LHCN-M2 (cell line): Measurements from ENCODE around the gene SLC23A2. TPM values are rescaled to one million over a fixed set of nuclear protein-coding genes. Genes with fewer than 3 reads are reported as not detected.
"Not testable (repeated sequence)": the region's sequence is repeated elsewhere in the genome, so short reads cannot be mapped to it uniquely, and the experiment has no call there.

Source experiments
- DNase-seq: peaks from one replicate; pipeline ENCODE4 v3.0.0-alpha.2; 2012; ENCODE audit warnings: low read depth
- total RNA-seq: library from RNA; depleted of rRNA; stranded (reverse); fragments of >200 nt; gene quantifications from 2 replicates; pipeline ENCODE4 v1.2.3, GENCODE V29; 2014

SLC23A2 gene
- total RNA-seq, 1 experiment from 2014 or later, result 14.6 TPM

DNA sequence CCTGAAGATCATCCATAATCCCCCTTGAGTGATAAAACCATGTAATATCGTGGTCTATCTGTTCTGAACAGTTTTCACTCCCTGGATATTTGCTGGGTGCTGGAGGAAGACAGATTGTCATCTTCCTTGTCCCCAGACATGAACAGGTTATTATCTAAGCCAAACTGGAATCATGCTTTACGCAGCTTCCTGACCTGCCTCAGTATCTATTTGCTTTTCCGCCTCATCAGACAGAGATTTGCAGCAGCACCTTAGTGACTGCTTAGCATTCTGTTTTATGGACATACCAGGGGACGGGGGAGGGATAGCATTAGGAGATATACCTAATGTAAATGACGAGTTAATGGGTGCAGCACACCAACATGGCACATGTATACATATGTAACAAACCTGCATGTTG, 124.6 kb downstream of the SLC23A2 start:
- no peak for DNase-seq

DNA sequence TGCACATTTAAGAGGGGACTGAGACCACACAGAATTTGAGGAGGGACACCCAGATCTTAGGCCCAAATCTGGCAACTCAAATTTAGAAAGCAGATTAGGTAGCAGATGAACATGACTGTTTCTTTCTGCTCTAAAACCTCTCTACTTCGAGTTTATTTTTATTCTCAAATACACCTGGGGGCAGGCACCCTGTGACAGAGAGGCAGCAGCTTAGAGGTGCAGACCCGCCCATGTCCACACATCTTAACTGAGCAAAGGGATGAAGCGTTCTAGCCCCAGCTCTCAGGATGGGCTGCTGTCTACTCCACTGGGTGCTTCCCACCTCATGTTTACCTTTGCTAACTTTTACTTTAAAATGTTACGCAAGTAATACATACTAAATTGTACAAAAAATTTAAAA, 125.0 kb downstream of the SLC23A2 start:
- DNase-seq, result no peak

DNA sequence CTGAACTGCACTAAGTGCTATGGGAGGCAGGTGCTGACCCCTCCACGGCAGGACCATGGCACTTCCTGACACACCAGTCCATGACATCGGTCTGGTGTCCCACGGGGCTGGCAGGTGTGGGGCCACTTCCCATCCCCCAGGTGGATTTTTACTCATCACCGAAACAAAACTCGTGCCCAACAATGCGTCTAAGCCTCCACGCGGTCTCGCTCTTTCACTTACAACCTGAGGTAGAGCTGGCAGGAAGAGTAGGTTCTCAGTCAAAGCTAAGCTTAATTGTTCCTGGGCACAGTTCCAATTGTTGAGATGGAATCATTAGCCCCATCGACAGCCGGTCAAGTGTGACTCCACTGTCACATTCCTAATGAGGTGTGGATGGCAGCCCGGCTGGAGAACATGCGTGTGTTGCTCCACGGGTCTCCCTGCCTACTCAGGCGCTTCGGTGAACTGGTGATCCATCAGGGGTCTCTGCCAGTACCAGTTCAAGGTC, 125.7 kb downstream of the SLC23A2 start:
- no peak for DNase-seq

DNA sequence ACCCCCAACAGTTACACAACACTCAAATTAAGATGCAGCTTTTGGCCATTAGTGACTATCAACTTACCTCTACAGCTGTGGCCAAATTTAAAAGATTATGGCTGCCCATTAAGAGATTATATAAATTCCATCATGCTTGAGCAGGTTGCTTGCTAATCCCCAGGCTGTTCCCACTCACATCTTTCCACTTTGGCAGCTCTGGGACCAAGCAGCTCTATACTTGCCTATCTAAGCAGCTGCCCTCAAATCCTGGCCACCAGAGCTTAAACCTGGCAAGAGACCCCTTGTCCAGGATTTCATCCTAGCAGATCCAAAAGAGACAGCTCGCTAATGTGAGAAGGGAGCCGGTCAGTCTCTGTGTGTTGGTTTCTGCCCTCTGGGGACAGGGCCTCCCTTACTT, 127.9 kb downstream of the SLC23A2 start:
- no peak for DNase-seq

DNA sequence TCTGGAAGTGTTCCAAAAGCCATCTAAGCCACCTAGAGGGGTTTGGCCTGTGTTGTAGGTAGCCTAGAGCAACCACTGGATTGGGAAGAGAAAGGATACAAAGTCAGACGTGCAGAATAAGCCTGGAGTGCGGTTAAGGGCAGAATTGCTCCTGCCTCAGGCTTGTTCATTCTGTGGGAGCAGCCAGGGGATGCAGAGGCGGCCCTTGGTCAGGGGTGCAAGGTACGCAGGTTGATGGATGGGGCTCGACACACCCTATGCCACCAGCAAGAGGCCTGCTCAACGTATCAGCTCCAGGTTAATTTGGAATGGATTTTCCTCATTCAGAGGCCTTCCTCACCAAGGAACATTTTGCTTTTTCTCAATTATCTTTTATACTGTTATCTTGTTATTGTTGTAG, 129.8 kb downstream of the SLC23A2 start:
- no peak for DNase-seq

DNA sequence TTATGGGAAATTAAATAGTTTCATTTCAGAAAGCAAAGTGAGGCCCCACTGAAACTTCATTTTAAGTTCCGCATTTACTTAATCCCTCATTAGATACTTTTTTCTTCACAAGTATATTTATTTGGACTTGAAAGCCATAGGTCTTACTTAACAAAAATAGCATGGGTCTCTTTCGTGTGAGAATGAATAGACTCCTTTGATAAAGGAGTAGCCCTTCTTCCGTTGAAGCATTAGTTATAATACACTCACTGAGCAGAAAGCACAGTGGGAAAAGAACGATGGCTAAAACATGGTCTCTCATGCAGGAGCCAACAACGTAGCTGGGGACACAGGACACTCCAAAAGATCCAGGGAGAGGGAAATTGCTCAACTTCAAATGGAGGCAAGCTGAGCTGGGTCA, 130.4 kb downstream of the SLC23A2 start:
- DNase-seq, result no peak

DNA sequence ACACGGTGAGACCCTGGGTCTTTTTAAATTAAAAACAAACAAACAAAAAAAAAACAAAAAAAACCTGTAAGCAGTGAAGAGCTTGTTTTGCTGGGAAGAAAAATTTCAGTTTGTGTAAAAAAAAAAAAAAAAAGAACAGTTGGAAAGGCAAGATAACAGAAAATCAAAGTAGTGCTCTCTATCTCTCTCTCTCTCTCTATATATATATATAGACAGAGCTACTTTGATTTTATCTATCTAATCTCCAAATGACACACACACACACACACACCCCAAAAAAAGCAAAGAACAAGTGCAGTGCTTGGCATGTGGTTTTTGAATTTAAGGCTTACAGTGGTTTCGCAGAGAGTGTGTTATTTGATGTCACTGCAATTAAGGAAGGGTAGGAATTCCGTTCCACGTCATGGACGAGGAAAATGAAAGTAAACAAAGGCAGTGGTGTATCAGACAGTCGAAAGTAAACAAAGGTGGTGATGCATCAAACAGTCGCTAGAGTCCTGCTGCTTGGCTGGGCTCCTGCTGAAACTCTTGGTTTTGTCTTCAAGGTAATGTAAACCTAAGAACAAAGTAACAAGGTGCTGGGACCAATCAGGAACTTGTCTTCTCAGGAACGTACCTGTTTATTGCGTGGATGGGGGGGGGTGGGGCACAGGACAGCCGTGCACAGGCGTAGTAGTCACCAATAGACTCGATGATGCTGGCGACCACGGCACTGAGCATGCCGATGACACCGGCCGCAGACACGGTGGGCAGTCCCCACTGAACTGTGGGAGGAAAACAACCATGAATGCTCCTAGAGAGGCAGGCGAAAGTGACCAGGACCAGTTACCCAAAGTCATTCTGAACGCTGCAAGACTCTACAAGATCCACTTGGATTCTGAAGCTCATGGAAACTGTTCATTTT, 131.8 kb downstream of the SLC23A2 start:
- DNase-seq, result no peak

DNA sequence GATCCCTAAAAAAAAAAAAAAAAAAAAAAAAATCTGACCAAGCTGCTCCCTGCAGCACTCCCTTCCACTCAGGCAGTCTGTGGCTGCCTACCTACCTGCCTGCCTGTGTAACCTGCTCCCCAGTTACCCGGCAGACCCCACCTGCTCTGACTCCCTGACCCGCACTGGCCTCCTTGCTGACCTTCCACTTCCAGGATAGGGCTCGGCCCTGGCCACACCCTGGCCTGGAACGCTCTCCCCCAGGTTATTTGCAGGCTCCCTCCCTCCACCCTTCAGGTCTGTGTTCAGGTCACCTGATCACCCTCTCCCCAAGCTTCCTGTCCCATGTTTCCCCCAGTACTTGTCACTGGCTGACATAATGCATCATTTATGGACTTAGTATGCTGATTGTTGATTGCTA, 134.3 kb downstream of the SLC23A2 start:
- DNase-seq, result no peak

DNA sequence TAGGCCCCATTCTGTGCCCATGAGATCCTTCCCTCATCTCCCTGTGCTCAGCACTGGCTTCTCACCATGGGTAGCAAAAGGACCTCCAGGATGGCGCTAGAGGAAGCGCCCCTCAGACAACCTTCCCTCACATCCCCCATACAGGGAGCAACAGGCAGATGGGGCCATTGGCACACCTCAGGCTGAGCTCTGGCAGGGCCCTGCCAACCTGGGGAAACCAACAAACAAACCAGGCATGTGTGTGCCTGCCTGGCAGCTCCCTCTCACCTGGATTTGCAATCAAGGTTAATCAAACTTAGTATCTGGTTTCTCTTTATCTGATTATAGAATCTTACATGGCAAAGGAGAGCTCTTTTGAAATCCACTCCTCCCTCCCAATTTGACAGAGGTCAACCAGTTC, 134.9 kb downstream of the SLC23A2 start:
- no peak for DNase-seq

DNA sequence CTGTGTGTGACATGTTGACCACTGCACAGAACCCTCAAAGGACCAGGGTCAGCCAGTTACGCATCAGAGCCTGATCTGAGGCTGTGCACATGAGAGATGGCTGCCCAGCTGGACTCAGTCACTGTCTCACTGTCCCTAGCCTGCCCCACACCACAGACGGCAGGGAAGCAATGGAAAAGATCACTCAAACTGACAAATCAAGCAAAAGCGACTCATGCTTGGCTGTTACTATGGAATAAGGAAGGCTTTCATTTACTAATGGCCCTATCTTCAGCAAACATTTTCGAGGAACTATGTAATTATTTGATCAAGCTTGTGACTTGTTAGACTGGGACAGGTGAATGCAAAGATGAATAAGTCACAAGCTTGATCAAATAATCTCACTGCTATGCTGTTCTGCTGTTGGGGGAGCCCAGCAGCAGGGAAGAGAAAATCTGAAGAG, 137.0 kb downstream of the SLC23A2 start:
- no peak for DNase-seq

DNA sequence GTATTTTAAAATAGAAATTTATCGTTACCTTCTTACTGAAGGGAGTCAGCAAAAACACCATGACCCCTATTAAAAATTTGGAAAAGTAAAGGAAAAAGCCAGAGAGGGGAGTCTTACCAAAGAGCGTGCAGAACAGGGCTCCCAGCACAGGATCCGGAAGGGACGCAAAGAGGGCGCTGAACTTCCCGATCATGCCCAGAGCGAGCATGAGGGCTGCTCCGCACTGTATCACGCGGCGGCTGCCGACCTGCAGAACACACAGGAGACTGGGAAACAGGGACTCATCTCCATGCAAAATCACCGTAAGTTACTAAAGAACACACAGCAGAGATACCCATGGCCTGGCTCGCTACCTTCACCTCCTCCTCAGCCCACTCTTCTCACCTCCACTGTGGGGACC, 138.6 kb downstream of the SLC23A2 start:
- no peak for DNase-seq

DNA sequence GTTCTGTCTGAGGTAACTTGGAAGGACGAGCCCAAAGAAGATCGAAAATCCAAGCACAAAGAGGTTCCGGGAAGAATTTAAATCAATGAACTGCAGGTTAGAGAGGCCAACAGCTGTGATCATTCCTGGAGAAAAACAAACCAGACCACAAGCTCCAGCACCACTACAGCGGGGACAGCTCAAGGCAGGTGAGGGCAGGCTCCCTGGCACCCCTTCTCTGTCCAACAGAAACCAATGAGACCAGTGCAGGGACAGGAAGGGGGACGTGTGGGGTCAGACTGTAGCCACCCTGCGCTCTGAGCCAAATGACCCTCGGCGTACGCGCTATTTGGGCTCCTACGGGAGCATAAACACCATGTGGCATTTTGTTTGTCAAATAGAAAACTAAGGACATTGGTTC, 139.3 kb downstream of the SLC23A2 start:
- no peak for DNase-seq

DNA sequence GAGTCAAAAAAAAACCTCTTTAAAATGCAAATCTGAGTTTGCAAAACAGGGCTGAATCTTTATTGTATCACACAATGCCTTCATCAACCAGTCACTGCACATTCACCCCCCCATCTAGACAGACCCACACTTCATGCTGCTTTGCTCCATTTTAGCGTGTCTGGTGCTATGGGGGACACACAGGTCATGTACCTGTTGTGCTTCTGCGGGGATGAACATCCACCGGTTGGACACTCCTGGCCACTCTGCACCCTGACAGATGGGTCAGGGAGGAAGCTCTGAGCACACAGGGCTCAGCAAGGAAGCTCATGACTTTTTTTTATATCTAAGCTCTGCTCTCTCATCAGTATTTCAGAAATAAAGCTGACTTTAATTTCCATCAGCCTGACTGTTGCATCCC, 143.3 kb downstream of the SLC23A2 start:
- no peak for DNase-seq

DNA sequence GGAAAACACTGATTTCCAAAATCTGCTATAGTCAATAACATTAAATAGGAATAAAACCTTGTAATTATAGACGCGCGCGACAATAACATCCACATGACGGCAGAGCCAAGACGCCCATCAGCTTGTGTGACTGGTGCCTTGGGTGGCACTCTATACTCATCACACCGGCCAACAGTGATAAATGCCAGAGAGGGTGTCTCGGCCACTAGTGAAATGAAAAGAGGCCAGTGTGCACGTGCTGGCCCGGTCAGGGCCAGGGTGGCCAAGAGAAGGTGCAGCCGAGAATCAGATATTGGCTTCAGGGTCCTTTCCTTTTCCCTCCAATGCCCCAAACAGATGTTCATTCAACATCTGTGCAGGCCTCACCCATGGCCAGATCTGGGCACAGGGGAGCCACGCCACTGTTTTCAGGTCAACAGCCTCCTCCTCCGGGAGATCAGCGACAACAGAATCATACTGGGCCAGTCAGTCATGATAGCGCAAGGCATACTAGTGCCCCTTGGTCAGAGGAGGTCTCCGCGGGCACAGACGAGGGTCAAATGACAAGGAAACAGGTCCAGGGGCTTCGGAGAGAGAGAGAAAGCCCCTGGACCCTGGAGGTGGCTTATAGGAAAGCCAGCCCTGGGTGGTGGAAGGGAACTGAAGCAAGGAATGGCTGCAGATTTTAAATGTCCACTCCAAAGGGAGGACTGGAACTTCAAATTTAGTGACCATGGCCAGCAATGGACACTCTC, 145.1 kb downstream of the SLC23A2 start:
- DNase-seq, result no peak

DNA sequence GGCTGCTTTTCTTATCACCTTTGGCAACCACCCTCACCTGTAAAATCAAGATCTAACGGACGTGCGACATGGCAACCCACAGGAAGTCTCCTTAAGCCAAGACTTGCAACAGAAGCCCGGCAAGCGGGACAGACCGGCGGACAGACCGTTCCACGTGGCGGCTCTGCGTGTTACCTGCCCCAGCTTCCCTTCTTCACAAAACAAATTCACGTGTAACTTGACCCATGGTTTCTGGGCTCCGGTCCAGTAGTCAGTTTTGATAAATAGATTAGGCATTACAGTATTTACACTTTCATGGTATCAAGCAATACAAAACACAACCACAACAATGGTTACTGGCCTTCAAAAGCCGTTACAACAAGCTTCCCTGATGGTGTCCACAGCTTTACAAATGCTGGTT, 145.8 kb downstream of the SLC23A2 start:
- DNase-seq, result no peak

DNA sequence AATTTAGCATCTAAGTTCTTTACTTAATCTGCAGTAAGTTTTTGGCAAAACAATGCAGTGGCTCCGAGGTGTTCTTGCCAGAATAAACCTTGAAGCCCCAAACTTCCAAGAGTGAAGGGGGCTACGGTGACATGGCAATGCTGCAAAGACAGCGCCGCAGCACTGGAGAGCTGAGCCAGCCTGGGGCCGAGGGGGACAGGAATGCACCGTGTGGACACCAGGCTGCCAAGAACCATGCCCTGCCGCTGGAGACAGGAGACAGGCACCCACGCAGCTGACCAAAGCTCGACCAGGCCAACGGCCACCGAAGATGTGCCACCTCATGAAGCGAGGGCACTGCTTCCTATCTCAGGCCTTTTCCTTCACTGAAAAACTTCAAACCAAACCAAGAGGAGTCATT, 146.2 kb downstream of the SLC23A2 start:
- no peak for DNase-seq

DNA sequence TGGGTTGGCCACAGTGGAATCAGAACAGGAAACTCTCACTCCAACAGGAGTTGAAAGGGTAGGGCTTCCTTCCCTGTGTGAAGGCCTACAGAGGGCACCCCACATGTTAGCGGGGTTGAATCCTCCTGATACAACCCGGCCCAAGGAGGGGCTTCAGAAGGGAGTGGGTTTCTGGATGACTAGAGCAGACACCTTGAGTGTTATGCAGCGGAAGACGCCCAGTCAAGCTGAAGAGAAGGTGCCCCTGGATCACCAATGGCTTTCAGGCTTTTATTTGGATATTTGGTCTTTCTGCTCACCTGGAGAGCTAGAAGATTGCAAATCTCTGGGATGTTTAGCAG, 146.8 kb downstream of the SLC23A2 start:
- no peak for DNase-seq

DNA sequence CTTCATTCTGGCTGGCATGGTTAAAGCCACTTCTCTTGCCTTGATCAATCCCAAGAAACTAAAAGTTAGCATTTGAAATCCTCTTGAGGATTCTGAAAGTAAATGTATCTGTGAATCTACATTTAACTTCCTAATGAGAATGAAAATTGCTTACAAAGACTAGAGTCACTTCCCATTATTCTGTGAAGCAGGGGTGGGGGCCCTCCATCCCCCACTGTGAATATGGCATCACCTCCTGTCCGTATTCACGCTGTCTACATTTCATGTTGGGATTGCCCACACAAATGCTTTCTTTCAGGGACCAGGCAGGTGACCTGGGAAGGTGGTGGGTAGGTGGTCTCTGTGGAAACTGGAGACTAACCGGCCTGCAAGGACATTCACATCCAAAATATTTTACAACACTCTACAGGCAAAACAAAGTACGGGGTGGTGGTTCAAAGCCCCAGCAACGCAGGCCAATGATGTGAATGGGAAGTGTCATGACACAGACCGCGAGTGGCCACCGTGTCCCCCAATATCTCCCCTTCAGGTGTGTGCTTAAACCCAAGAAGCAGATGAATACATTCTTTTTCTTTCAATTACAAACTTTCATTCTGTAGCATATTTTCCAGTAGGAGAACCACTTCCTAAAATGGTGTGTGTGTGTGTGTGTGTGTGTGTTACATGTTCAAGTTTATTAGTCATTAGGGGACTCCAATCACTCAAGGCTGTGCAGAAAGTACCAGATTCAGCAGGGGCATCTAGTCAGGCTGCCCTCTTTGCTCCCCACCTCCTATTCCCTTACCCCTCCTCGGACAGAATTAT, 147.4 kb downstream of the SLC23A2 start:
- no peak for DNase-seq

DNA sequence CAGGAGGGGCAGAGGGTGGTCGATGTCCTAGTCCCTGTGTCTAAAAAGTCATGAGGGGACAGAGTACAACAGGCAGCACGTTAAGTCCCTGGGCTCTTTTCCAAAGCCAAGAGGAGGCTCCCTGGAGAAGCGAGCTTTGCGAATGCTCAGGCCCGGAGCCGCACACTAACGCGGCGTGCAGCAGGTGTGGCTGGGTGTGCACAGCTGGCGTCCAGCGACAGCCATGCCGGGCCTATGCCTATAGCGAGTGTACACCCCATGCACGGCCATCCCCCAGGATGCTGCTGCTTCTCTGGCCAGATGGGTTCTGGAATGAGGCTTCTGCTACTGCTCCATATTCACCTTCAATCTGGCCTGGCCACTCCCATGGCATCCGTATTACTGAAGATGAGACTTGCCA, 148.3 kb downstream of the SLC23A2 start:
- no peak for DNase-seq

DNA sequence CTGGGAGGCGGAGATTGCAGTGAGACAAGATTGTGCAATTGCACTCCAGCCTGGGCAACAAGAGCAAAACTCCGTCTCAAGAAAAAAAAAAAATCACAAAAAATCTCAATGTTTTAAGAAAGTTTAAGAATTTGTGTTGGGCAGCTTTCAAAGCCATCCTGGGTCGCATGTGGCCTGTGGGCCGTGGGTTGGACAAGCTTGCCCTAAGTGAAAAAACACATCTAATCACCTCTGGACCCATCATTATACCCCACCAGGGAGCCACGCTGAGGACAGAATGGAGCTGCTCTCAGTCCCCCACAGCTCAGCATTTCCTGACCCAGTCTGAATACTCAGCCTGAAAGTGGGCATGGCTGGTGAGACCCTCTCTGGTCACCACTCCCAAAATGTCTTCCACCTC, 150.3 kb downstream of the SLC23A2 start:
- DNase-seq, result no peak

DNA sequence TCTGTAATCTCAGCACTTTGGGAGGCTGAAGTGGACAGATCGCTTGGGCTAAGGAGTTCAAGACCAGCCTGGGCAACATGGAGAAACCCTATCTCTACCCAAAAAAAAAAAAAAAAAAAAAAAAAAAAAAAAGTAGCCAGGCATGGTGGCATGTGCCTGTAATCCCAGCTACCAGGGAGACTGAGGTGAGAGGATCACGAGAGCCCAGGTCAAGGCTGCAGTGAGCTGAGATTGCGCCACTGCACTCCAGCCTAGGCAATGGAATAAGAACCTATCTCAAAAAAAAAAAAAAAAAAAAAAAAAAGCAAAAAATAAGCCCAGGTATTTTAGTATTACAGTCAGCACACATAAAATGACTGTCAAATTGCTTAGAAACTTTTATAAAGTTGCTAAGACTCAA, 152.5 kb downstream of the SLC23A2 start:
- not testable (repeated sequence) for DNase-seq

DNA sequence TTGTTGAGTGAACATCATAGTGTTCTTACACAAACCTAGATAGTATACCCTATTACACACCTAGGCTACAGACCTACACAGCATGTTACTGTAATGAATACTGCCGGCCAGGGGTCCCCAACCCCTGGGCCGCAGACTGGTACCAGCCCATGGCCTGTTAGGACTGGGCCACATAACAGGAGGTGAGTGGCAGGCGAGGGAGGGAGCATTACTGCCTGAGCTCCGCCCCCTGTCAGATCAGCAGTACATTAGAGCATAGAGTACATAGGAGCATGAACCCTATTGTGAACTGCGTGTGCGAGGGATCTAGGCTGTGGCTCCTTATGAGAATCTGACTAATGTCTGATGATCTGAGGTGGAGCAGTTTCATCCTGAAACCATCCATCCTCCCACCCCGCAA, 153.3 kb downstream of the SLC23A2 start:
- no peak for DNase-seq
